ENCODE data around the gene KCNK10.

Gene KCNK10

DNA sequence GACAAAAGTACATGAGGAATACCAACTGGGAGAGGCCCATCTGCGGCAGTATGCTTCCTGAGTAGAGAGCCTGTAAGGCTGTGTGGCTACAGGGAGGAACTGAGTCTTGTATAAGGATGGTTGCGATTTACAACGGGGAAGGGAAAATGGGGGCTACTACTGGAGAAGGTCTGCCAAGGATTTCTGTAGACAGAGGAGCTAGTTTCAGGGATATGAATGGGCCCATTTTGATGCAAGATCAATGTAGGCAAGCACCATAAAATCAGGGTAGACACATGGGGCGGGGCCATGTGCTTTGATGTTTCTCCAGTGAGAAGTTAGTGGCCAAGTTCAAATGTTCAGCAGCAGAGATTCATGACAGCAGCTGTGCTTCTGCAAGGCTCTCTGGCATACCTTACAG lies 168.7 kb downstream of the KCNK10 start:
- Histone ChIP-seq H3F3A (ENCODE audit: control insufficient read depth, insufficient read depth) (no peaks in the 10 kb centered on the region), H3K4me3 (ENCODE audit: low read length) (no peak overlapping the region), H4K20me1 (ENCODE audit: control insufficient read depth, insufficient read depth, low read depth, low read length) (no peaks in the 10 kb centered on the region), H3K27me3 (ENCODE audit: control insufficient read depth, low read length) (no peaks in the 10 kb centered on the region), H3K27ac (ENCODE audit: low read depth, low read length) (no peak overlapping the region), H3K9me3 (ENCODE audit: control insufficient read depth, insufficient read depth, low read length) (no peaks in the 10 kb centered on the region), H3K4me2 (ENCODE audit: low read length) (no peak overlapping the region), H3K79me2 (ENCODE audit: control insufficient read depth, low read length) (no peaks in the 10 kb centered on the region), H3K36me3 (ENCODE audit: control insufficient read depth, low read length) (no peaks in the 10 kb centered on the region), H3K9me2 (replicated peaks; ENCODE audit: control insufficient read depth, low read length) (no peaks in the 10 kb centered on the region), H3K4me1 (ENCODE audit: control insufficient read depth, low read length) (no peaks in the 10 kb centered on the region)
- TF ChIP-seq, protein P1, sequence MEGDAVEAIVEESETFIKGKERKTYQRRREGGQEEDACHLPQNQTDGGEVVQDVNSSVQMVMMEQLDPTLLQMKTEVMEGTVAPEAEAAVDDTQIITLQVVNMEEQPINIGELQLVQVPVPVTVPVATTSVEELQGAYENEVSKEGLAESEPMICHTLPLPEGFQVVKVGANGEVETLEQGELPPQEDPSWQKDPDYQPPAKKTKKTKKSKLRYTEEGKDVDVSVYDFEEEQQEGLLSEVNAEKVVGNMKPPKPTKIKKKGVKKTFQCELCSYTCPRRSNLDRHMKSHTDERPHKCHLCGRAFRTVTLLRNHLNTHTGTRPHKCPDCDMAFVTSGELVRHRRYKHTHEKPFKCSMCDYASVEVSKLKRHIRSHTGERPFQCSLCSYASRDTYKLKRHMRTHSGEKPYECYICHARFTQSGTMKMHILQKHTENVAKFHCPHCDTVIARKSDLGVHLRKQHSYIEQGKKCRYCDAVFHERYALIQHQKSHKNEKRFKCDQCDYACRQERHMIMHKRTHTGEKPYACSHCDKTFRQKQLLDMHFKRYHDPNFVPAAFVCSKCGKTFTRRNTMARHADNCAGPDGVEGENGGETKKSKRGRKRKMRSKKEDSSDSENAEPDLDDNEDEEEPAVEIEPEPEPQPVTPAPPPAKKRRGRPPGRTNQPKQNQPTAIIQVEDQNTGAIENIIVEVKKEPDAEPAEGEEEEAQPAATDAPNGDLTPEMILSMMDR (IDR thresholded peaks at IDR 0.05; ENCODE audit: low read depth, low read length, poor library complexity, severe bottlenecking): no peak
- TF ChIP-seq EZH2phosphoT487 (IDR thresholded peaks at IDR 0.05; ENCODE audit: borderline replicate concordance, low read length): no peak

DNA sequence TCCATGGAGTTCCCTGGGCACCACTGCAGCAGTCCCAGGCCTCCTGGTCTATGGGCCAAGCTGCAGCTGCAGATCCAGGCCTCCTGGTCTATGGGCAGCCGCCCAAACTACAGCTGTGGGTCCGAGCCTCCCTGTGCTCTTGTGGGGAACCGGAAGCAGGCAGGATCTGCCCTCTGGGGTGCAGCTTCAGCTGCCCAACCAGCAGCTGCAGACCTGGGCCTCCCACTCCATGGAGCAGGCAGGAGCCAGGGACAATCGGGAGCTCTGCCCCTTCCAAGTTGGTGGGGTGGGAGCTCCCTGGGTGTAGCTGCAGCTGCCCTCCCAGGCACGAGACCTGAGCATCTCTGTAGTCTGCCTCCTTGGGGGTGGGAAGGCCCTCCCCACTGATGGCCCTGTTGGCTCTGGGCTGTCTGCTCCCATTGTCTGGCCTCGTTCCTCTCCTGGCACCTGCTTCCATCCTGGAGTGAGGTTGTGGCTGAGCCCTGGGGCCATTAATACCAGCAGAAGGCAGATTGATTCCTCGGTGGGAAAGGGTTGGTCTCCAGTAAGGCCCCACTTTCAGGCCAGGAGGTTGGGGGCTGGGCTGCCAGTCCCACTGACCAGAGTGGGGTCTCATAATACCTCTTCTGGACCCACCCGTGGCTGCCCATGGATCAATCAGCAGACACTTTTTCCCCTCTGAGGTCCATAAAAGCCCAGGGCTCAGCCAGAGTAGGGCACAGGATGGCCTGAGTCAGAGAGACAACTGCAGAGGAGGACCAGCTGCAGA lies 176.0 kb downstream of the KCNK10 start:
- Histone ChIP-seq H3K9me2 (replicated peaks; ENCODE audit: control insufficient read depth, low read length) (no peaks in the 10 kb centered on the region), H4K20me1 (ENCODE audit: control insufficient read depth, insufficient read depth, low read depth, low read length) (no peaks in the 10 kb centered on the region), H3K4me1 (ENCODE audit: control insufficient read depth, low read length) (no peaks in the 10 kb centered on the region), H3K79me2 (ENCODE audit: control insufficient read depth, low read length) (no peaks in the 10 kb centered on the region), H3K4me3 (ENCODE audit: low read length) (no peak overlapping the region), H3K4me2 (ENCODE audit: low read length) (no peak overlapping the region), H3K9me3 (ENCODE audit: control insufficient read depth, insufficient read depth, low read length) (no peaks in the 10 kb centered on the region), H3K36me3 (ENCODE audit: control insufficient read depth, low read length) (no peaks in the 10 kb centered on the region), H3F3A (ENCODE audit: control insufficient read depth, insufficient read depth) (no peaks in the 10 kb centered on the region), H3K27ac (ENCODE audit: low read depth, low read length) (no peak overlapping the region), H3K27me3 (ENCODE audit: control insufficient read depth, low read length) (no peaks in the 10 kb centered on the region)
- TF ChIP-seq, protein P1 (IDR thresholded peaks at IDR 0.05; ENCODE audit: low read depth, low read length, poor library complexity, severe bottlenecking): no peak
- TF ChIP-seq EZH2phosphoT487 (IDR thresholded peaks at IDR 0.05; ENCODE audit: borderline replicate concordance, low read length): no peak

DNA sequence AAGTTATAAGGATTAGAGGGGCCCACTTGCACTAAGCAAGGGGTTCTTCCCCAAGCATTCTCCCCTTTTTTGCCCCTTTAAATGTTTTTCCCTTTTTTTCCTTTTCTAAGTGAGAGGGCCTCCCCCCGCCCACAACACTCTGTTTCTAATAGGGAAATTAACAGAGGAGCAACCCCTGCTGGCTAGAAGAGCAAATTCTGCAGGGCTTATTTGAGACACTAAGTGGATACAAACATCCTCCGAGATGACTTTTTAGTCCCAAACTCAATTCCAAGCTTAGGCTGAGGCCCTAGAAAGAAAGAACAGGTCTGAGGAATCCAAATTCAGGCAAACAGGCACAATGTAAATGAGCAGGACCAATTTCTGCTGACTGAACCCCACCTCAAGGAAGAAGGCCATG lies 179.3 kb downstream of the KCNK10 start:
- Histone ChIP-seq H3K79me2 (ENCODE audit: control insufficient read depth, low read length) (no peaks in the 10 kb centered on the region), H3K9me3 (ENCODE audit: control insufficient read depth, insufficient read depth, low read length) (no peaks in the 10 kb centered on the region), H3K4me1 (ENCODE audit: control insufficient read depth, low read length) (no peaks in the 10 kb centered on the region), H3K27ac (ENCODE audit: low read depth, low read length) (no peak overlapping the region), H3K36me3 (ENCODE audit: control insufficient read depth, low read length) (no peaks in the 10 kb centered on the region), H3K4me3 (ENCODE audit: low read length) (no peak overlapping the region), H3K4me2 (ENCODE audit: low read length) (no peak overlapping the region), H3F3A (ENCODE audit: control insufficient read depth, insufficient read depth) (no peaks in the 10 kb centered on the region), H4K20me1 (ENCODE audit: control insufficient read depth, insufficient read depth, low read depth, low read length) (no peaks in the 10 kb centered on the region), H3K27me3 (ENCODE audit: control insufficient read depth, low read length) (no peaks in the 10 kb centered on the region), H3K9me2 (replicated peaks; ENCODE audit: control insufficient read depth, low read length) (no peaks in the 10 kb centered on the region)
- TF ChIP-seq, protein P1 (IDR thresholded peaks at IDR 0.05; ENCODE audit: low read depth, low read length, poor library complexity, severe bottlenecking): no peak
- TF ChIP-seq EZH2phosphoT487 (IDR thresholded peaks at IDR 0.05; ENCODE audit: borderline replicate concordance, low read length): no peak
